Choroid plexus epithelial cell (primary cell): ENCODE results near the gene CDK4.

ENCODE experiments used
- DNase-seq: peaks from one replicate; pipeline ENCODE4 v3.0.0-alpha.2; 2010; ENCODE audit warnings: low read depth
- H3K4me3 ChIP-seq: 2 replicates; pipeline ENCODE4 v1.5.1; 2011; ENCODE audit warnings: low read depth, mild to moderate bottlenecking, control low read depth, low read length, moderate library complexity
- CTCF ChIP-seq: conservative IDR thresholded peaks from 2 replicates; pipeline ENCODE4 v1.5.1; 2011; ENCODE audit warnings: low read depth, mild to moderate bottlenecking, control low read depth, inconsistent platforms, low read length, moderate library complexity

The CDK4 gene

GRCh38 chr12:57783466-57783801, 31.3 kb upstream of the CDK4 start:
- no peak for TF ChIP-seq CTCF
- DNase-seq = no peak
- H3K4me3 ChIP-seq = peak overlapping the region; percentile 91

GRCh38 chr12:57782608-57783465, 30.7 kb upstream of the CDK4 start, which contains the start of gene TSFM:
Gene TSFM (plus strand): TSS chr12:57782787. CDS start chr12:57782802, 15 bp downstream.
- TF ChIP-seq CTCF = peak; percentile 89
- DNase-seq = peak; percentile 96
- peak within 1 kb of the TSS; percentile 91 for H3K4me3 ChIP-seq

DNA sequence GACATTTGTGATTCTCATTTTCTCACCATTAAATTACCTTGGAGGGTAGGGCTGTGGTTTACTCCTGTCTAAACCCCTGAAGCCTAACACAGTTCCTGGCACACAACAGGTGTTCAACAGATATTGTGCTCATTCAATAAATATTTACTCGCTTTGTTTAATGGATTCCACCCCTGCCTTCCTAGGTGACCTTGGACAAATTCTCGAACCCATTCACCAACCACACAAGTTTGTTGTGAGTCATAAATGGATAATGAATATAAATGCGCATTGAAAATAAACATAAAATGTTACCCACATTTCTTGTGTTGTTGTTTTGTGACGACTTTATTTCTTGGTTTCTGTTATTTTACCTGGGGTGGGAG, 30.1 kb upstream of the CDK4 start:
- H3K4me3 ChIP-seq = no peak overlapping the region
- no peak for DNase-seq
- TF ChIP-seq CTCF = no peak

GRCh38 chr12:57781801-57782200, 29.7 kb upstream of the CDK4 start:
- no peak overlapping the region for H3K4me3 ChIP-seq
- no peak for TF ChIP-seq CTCF

DNA sequence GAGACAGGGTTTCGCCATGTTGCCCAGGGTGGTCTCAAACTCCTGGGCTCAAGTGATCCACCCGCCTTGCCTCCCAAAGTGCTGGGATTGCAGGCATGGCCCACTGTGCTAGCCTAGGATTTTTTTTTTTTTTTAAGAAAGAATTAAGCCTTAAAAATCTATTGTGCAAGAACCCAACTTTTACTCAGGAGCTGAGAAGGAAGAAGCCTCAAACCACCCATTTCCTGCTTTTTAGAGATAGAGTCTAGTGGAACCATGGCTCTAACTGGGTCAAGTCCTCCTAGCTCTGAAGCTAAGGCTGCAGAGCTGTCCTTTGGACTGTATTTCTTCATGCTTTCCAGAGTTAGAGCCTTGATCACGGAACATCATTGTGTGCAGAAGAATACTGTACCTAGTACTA, 29.1 kb upstream of the CDK4 start:
- DNase-seq = no peak
- TF ChIP-seq CTCF = no peak
- H3K4me3 ChIP-seq = no peak overlapping the region

More at GRCh38 chr12:57781801-57782200, 29.7 kb upstream of the CDK4 start:
- no peak for DNase-seq

DNA sequence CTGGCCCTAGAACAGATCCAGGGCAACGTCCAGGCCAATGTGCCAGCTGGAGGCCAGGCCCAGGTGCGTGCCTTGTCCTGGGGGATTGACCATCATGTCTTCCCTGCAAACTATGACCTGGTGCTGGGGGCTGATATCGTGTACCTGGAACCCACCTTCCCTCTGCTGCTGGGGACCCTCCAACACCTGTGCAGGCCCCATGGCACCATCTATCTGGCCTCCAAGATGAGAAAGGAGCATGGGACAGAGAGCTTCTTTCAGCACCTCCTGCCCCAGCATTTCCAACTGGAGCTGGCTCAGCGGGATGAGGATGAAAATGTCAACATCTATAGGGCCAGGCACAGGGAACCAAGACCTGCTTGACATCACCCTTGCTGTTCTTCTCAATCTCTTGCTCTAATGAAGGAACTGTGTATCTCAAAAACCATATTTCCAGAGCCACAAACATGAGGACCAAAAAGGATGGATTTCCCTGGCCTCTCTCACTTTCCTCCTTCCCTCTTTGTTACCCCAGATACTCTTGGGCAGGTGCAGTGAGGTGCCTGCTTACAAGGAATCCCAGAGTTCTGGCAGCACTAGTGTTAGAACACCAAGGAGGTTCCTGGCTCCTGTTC, 28.3 kb upstream of the CDK4 start:
- DNase-seq = no peak
- H3K4me3 ChIP-seq = no peak overlapping the region
- no peak for TF ChIP-seq CTCF

GRCh38 chr12:57779736-57780135, 27.6 kb upstream of the CDK4 start:
- TF ChIP-seq CTCF = no peak
- H3K4me3 ChIP-seq = no peak overlapping the region
- no peak for DNase-seq
